ENCODE measurements around the gene KCTD2.
"Not testable (repeated sequence)": the region's sequence is repeated elsewhere in the genome, so short reads cannot be mapped to it uniquely, and the experiment has no call there.

Gene KCTD2

DNA sequence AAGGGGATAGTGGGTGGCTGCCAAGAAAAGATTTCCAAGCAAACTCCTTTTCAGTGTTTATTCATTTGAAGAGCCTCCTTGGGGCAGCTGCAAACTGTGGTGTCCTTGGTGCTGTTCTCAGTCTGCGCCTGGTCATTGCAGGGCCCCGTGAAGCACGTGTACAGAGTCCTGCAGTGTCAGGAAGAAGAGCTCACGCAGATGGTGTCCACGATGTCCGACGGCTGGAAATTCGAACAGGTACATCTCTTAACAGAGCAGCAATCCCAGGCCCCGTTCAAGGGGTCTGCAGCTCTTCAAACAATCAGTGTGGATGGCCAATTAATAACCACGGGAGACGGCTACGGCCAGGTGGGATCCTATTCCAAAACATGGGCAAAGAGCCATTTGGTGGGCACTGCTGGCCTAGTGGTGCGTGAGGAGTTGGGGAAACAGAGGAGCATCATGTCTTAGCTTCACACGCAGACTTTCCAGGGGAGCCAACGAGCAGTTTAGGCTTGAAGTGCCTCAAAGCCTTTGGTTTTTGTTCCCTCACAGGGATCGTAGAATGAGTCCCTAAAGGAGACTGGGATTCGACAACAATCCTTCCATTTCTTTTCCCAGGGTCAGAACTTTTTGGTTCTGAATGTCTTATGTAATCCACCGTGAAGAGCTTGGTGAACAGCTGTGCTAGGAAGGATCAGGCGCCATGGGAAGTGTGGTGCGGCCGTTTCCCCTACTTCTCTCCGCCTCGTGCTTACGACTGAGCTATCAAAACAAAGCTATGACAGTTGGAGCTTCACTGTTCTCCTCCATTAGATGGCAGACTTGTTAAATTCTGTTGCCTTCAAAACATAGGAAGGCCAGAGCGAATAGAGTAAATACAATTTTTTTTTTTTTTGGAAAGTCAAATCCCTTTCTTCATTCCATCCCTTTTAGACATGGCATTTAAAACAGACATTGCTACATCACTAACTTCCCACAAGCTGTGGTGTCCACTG, 12.6 kb downstream of the KCTD2 start:
- DNase-seq: no peak

DNA sequence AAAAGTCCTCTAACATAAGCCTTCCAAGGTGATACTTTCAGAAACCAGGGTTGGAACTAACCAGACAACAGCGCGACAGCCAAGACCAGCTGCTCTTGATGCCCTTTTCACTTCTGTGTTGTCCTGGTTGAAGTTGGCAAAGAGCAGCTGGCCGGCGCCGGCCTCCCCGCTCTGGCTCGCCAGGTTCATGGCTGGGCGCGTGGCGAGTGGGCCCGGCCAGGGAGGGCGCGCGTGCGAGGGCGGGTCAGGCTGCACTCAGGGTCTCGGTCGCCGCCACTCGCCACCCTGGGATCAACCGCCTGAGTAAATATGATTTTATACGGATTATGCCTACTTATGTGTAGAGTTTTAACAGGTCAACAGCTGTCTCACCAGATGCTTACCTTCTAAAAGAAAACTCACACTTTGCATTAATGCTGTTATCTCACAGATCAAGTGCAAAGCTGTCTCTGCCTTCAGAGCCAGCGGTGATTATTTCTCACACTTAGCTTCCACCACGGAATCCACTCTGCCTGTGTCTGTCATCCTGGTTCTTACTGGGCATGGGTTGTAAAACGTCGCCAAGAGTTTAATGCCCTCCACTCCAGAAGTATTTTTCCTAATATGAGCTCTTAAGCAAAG, 13.5 kb downstream of the KCTD2 start:
- no peak for DNase-seq

DNA sequence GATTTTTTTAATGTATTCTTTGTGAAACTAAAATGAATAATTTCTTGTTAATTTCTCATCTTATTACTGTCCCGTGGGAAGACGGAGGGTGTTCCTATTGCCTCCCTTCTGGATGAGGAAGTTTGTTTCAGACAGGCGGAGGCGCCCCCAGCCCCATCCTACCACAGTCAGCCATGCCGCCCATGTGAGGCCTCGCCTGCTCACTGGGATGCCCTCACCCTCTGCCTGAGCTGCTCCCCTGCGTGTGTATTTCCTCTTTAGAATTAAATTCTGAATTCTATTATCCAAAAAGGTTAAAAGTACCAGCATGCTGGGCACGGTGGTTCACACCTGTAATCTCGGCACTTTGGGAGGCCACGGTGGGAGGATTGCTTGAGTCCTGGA, 14.0 kb downstream of the KCTD2 start:
- DNase-seq: no peak

DNA sequence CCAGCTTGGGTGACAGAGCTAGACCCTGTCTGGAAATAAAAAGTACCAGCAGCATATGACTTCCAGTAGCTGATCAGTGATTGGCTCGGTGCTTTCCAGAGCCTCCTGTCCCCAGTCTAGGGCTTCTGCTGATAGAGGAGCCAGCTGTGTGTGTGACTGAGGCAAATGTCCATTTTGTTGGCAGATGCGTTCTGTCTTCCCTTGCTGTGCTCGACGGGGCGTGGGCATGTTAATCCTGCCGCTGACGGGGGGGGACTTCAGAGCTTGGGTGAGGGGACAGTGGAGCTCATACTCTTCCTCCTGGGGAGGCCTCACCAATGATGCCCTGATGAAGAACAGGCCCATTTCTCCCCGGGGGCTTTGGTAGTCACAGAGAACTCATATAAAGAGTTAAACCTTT, 14.6 kb downstream of the KCTD2 start:
- no peak for DNase-seq

DNA sequence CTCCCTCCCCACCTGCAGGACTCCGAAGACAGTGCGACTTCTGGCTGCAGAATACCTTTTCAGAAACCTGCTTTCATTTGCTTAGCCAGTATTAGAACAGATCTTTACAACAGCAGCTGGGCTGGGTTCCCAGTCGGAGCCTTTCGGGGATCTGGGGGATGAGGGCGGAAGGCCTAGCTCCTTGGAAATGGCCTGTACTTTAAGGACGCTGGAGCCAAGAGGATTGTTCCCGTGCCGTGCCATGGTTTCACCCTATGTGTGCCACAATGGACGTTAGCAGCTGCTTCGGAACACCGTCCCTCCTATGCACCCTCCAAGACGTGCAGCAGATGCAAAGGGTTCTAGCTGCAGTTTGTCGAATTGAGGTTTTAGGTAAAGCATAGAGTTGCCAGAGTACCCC, 16.2 kb downstream of the KCTD2 start:
- no peak for DNase-seq

DNA sequence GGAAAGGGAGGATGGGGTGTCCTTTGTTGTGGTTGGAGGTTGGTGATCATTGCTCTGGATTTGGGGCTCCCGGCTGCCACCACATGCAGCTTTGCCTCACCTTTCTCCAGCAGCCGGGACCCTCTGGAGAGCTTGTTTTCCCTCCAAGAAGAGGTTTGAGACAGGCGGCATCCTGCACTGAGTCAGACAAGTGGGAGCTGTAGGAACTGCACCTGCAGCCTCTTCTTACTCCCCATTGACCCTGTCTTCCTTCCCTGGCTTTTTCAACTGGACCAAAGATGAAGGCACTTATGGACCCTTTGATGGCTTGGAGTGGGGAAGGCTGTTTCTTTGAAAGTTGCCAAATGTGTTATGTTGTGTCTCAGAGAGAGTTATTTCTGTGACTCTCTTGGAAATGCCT, 16.6 kb downstream of the KCTD2 start:
- no peak for DNase-seq

DNA sequence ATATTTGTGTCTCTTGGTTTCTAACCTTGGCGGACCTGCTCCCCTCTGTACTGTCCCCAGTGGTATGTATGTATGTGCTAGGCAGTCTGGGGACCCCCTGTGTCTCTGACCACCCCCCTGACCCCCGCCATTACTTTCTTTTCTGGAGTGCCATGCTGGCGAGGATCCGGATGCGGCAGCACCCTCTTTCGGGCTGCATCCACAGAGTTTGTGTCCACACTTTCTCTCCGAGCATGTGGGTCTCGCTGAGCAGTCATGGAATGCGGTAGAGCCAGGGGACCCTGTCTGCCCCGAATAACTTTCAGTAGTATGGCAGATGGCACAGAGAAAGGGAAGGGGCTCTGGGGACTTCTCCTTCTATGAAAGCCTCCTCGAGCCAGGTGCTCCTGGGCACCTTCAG, 17.0 kb downstream of the KCTD2 start:
- no peak for DNase-seq

DNA sequence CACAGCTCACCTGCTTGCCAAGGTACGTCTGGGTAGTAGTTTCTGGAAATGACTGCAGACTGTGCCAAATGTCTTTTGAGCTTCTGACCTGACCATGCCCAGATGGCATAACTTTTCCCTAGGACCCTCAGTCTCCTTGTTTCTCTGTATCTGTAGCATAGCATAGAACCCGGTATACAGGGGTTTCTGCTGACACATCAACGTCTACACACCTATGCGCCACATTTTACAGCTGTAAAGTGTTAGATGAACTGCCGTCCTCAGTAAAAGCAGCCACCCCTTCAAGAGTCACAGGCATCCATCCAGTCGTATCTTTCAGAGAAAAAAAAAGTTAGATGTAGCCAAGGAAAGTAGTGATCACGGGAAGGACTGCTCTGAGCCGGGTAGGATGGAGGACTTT, 17.4 kb downstream of the KCTD2 start:
- DNase-seq: no peak

DNA sequence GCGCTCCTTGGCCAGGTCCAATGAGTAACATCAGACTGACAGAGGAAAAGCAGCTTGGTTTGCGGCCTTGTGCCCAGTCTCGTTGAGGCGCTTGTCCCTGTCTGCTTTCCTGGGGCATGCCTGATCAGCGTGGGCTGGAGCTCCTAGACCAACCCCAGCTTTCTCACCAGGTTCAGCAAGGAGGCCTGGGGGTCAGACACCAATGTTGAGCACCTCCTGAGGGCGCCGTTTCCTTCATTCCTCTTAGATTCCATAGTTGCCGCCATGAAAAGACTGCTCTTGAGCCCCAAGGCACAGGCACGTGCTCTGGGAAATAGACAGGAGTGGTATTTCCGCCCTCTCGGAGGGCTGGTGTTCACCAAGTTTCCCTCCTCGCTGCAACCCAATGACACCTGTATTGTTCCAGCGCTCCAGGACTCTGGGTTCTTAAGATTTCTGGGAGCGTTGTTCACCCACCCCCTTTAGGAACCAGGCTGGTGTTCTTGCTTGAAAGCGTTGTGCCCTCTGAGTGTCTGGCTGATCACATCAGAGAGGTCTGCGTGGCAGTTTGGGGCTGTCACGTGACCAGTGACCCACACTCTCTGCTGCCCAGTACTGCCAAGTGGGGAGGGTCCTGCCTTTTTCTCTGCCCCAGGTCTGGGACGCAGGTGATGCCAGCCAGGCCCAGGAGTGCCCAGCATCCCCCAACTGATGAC, 18.0 kb downstream of the KCTD2 start:
- no peak for DNase-seq

DNA sequence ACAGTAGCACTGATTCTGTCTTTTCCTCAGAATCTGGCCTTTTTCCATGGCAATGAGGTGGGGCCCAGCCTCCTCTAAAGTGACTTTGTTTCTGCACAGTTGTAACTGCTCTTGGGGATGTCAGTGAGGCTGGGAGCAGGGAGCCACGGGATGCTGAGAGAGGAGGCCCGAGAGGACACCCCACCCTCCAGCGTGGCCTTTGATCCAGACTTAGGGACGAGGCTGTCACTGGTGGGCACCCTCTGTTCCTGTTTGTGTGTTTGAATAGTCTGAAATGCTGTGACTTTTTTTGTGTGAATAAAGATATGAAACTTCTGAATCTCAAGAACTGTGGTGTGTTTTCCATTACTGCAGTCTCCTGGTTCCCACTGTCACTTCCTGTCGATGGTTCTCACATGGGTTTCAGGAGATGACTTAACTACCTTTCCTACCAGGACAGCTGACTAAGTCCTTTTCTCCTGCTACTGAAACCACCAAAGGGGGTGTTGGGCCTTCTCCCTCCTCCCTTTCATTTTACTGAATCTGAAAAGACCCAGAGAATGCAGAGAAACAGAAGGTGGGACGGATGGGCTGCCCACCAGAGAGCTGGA, 18.6 kb downstream of the KCTD2 start:
- DNase-seq: no peak

DNA sequence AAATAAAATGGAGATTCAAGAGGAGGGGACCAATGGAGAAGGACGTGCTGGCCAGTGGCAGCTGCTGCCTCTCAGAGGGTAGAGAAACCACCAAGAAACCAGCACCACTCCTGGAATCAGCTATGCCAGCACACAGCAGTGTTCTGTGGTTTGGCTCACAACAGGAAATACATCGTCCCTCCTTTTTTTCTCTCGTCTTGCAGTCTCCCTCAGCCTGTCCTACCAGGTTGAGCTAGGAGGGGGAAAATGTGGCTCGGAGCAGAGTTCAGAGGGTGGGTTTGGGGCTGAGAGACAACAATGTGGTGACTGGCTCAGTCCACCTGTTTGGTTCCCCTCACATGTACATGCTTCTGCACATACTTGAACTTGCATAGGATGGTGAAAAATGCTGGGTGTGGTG, 20.8 kb downstream of the KCTD2 start:
- no peak for DNase-seq

DNA sequence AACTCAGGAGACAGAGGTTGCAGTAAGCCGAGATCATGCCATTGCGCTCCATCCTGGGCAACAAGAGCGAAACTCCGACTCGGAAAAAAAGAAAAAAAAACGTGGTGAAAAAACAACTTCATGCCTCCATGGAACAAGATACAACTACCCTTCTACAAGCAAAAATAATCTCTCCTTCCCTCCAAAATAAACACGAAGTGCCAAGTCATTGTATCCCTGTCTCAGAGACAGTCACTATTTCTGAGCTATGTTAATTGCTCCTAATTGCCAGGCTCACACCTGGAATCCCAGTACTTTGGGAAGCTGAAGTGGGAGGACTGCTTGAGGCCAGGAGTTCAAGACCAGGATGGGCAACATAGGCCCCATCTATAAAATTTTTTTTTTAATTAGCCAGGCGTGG, 21.7 kb downstream of the KCTD2 start:
- DNase-seq: no peak

DNA sequence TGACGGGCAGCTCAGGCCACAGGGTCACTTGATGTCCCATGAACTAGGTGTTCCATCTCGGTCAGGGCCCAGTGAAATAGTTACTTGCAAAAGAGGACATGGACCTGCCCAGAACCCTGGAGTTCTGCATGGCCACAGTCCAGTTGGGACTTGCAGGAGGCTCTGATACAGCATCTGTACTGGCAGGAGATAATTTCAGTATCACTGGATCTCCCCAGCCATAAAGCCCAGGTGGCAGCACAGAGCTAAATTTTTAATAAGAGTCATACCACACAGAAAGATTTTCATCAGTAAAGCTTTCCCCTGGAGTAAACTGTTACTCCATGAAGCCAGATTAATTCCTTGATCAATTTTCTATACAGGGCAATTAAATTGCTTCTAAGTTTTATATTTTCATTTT, 22.8 kb downstream of the KCTD2 start:
- no peak for DNase-seq

DNA sequence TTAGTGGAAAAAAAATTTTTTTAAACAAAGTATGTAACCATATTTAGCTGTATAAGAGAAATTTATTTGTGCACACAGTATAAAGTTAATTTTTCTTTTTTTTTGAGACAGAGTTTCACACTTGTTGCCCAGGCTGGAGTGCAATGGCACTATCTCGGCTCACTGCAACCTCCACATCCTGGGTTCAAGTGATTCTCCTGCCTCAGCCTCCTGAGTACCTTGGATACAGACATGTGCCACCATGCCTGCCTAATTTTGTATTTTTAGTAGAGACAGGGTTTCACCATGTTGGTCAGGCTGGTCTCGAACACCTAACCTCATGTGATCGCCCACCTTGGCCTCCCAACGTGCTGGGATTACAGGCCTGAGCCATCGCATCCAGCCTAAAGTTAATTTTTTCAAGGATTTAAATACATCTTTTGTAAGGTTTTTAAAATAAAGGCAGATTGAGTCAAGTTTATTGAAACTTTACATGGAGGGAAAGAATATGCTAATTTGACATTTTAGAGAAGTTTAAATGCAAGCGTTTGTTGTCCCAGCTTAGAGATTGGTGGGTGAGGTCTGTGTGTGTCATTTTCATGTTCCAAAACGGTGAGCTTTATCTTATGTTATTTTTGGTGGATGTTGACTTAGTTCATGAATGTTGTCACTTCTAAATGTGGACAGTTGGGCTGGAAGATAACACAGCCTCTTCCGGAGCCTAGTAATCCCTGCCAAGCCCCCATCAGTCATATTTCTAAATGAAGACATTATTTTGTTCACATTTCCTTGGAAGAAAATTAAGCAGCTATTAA, 24.6 kb downstream of the KCTD2 start:
- DNase-seq: not testable (repeated sequence)

DNA sequence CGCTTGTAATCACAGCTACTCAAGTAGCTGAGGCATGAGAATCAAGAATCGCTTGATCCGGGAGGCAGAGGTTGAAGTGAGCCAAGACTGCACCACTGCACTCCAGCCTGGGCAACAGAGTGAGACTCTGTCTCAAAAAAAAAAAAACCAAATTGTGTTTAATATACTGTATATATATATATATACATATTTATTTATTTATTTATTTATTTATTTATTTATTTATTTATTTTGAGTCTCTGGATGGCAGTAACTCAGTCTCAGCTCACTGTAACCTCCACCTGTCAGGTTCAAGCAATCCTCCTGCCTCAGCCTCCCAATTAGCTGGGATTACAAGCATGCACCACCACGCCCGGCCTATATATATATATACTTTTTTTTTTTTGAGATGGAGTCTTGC, 25.9 kb downstream of the KCTD2 start:
- not testable (repeated sequence) for DNase-seq

DNA sequence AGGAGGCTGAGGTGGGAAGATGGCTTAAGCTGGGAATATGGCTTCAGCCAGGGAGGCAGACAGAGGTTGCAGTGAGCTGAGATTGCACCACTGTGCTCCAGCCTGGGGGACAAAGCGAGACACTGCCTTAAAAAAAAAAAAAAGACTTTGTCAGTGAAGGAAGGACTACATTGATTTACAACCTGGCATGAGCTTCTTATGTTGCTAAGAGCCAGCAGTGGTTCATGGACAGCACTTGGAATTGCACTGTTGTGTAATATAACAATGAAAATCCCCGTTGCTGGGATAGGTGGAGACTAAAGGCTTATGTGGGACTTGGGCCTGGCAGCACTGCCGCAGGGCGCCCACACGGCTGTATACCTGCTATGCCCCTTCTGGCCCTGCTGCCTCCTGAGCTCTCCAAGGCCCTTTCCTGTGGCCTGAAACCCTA, 26.6 kb downstream of the KCTD2 start:
- no peak for DNase-seq

DNA sequence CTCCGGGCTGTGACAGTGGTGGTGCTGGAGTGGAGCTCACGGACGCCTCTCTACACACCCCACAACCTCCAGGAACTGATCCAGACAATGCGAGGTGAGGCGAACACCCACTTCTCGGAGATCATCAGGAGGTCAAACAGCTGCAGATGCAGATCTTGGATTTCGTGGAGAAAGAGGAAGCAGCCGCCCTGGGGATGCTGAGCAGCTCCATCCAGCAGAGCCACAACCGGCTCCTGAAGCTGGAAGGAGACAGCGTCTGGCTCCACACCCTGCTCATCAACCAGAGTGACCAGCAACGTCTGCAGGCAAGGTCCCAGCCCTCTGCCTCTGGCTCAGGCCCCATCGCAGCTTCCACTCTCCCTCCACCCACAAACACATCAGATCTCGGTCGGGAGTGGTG, 27.5 kb downstream of the KCTD2 start:
- no peak for DNase-seq

DNA sequence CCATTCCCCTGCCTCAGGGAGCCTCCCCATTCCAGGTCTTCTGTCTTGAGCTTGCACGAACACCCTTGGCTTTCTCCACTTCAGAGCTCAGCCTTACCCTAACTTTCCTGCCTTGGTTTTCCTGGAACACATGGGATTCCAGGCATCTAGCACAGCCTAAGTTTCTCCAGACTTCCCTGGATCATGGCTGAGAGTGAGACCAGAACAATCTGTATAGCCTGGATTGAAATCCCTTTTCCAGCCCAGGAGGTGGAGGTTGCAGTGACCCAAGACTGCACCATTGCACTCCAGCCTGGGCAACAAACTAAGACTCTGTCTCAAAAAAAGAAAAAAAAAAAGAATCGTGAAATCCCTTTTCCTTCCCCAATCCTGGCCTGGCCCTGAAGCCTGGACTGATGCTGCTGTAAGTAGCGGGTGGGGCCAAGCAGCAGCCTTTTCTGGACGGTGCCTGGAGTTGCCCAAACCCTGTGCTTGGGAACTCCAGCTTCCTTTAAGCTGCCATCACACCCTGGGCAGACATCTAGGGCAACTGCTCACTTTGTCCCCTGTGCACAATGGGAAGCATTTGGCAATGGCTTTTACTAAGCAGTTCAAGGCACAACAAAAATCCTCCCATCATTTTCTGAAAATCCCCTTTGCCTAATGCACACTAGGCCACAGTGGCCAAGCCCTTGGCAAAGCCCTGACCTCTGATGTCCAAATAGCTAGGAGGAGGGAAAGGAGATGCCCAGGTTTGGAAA, 28.7 kb downstream of the KCTD2 start:
- DNase-seq: no peak

DNA sequence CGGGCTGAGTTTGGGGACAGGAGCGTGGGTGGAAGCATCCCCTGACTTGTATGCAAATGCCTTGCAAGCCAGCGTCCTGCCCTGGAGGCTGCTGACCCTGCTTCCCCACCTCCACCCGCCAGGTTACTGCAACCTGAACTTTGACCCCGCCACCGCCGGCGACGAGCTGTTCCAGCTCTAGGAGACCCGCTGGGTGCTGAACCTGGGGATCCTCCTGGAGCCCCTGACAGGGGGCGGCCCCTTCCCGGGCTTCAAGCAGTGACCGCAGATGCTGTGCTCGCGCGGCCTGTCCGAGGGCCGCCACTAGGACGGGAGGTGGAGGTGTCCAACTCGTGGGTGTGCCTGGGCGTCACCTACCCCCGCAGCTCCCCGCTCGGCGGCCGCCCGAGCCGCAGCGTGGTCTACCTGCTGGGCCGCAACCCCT, 30.1 kb downstream of the KCTD2 start:
- DNase-seq: no peak

DNA sequence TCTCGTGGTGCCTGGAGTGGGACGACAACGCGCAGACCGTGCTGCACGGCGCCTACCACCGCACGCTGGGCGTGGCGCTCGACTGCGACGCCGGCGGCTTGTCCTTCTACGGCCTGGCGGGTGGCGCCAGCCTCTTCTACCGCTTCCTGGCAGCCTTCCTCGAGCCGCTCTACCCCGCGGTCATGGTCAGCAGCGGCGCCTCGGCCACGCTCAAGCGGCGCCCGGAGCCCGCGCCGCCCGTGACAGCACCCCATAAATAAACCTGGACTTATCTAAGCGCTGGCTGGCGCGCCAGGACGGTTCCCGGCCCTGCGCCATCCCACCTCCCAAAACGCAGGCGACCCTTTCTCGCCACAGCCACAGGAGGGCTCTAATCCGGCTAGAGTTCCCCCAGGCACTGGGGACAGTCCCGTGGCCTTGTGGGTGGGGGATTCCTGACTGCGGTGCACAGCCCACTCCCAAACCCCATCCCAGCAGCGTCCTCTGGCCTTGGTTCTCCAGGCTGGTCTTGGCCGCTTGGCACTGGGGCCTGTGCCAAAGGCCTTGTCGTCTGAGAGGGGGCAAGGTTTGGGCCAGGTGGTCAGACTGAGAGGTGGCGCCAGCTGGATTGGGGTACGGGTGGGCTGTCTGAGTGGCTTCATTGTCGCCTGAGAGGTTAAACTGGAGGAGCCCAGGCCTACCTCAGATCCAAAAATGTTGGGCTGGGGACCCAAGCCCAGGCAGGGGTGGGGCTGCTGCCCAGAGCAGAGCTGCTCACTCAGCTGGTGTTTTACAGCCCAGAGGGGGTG, 30.7 kb downstream of the KCTD2 start:
- peak; percentile 68 for DNase-seq
